WTC11 (cell line): Measurements from ENCODE around the gene SPINK2.

Experiments used
- IRF2 ChIP-seq: sonication (generic); formaldehyde crosslinking; IDR thresholded peaks from 2 replicates; pipeline ENCODE4 v1.8.0; 2022; ENCODE audit warnings: low read depth, missing genetic modification reagents, borderline replicate concordance
- ZNF317 ChIP-seq: sonication (generic); formaldehyde crosslinking; IDR thresholded peaks from 2 replicates; pipeline ENCODE4 v1.8.1; 2023; ENCODE audit warnings: low read depth, mild to moderate bottlenecking, moderate library complexity, missing genetic modification reagents, borderline replicate concordance
- TF ChIP-seq, protein P1 (sequence below): fragments of 200-600 bp; IDR thresholded peaks from 2 replicates; pipeline ENCODE4 v1.8.0; 2022; ENCODE audit warnings: antibody characterized with exemption
- TF ChIP-seq, protein P2 (sequence below): sonication (generic); formaldehyde crosslinking; IDR thresholded peaks from 2 replicates; pipeline ENCODE4 v1.8.0; 2022; ENCODE audit warnings: mild to moderate bottlenecking, missing genetic modification reagents
- TF ChIP-seq, protein P3 (sequence below): sonication (generic); formaldehyde crosslinking; IDR thresholded peaks from 2 replicates; pipeline ENCODE4 v1.8.1; 2022; ENCODE audit warnings: missing genetic modification reagents, borderline replicate concordance
- TF ChIP-seq, protein P4 (sequence below): sonication (generic); formaldehyde crosslinking; IDR thresholded peaks from 2 replicates; pipeline ENCODE4 v1.8.0; 2022; ENCODE audit warnings: mild to moderate bottlenecking, missing genetic modification reagents

DNA sequence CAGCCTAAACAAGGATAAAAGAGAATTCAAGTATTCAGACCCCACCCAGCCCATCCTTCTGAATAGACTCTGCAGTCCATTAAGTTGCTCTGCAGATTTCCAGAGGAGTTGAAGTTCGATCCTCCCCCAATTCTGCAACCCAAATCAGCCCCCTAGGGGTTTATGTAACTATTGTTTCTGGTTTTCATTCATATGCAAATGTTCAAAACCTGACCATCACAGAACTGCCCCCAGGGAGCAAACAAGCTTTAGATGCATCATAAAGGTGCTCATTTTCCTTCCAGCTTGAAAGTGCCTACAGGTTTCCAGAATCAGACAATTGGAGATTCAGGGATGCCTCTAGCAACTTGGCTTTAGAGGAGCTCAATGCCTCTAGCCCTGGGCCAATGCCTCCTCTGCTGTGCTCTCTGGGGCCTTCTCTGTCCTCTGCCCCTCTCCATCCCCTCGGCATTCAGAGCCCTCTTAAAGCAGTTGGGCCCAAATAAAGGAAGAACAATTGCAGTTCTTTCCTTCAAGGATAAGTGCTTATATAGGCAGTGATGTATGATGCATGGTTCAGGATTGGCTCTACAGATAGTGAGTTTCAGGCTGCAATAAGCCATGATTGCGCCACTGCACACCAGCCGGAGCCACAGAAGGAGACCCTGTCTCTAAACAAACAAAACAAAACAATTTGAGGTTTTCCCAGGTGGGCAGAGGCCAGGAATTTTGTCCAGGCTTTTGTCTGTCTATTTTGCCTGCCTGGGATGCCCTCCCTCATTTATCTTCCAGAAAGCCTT is 23.5 kb upstream of the SPINK2 start:
- TF ChIP-seq, protein P1, sequence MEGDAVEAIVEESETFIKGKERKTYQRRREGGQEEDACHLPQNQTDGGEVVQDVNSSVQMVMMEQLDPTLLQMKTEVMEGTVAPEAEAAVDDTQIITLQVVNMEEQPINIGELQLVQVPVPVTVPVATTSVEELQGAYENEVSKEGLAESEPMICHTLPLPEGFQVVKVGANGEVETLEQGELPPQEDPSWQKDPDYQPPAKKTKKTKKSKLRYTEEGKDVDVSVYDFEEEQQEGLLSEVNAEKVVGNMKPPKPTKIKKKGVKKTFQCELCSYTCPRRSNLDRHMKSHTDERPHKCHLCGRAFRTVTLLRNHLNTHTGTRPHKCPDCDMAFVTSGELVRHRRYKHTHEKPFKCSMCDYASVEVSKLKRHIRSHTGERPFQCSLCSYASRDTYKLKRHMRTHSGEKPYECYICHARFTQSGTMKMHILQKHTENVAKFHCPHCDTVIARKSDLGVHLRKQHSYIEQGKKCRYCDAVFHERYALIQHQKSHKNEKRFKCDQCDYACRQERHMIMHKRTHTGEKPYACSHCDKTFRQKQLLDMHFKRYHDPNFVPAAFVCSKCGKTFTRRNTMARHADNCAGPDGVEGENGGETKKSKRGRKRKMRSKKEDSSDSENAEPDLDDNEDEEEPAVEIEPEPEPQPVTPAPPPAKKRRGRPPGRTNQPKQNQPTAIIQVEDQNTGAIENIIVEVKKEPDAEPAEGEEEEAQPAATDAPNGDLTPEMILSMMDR = no peak
- TF ChIP-seq, protein P2, sequence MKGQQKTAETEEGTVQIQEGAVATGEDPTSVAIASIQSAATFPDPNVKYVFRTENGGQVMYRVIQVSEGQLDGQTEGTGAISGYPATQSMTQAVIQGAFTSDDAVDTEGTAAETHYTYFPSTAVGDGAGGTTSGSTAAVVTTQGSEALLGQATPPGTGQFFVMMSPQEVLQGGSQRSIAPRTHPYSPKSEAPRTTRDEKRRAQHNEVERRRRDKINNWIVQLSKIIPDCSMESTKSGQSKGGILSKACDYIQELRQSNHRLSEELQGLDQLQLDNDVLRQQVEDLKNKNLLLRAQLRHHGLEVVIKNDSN (CRISPR knock-in tag) = no peak
- TF ChIP-seq, protein P3, sequence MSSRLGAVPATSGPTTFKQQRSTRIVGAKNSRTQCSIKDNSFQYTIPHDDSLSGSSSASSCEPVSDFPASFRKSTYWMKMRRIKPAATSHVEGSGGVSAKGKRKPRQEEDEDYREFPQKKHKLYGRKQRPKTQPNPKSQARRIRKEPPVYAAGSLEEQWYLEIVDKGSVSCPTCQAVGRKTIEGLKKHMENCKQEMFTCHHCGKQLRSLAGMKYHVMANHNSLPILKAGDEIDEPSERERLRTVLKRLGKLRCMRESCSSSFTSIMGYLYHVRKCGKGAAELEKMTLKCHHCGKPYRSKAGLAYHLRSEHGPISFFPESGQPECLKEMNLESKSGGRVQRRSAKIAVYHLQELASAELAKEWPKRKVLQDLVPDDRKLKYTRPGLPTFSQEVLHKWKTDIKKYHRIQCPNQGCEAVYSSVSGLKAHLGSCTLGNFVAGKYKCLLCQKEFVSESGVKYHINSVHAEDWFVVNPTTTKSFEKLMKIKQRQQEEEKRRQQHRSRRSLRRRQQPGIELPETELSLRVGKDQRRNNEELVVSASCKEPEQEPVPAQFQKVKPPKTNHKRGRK (CRISPR knock-in tag) = no peak
- TF ChIP-seq IRF2 (CRISPR knock-in tag) (no peak), ZNF317 (CRISPR knock-in tag) (no peak)
- TF ChIP-seq, protein P4, sequence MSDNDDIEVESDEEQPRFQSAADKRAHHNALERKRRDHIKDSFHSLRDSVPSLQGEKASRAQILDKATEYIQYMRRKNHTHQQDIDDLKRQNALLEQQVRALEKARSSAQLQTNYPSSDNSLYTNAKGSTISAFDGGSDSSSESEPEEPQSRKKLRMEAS (CRISPR knock-in tag) = no peak
